ENCODE data around the gene ETS2. TPM values are rescaled to one million over a fixed set of nuclear protein-coding genes. Genes with fewer than 3 reads are reported as not detected.

The ETS2 gene
- total RNA-seq, 1 experiment from 2014 or later = 35.3 TPM

- no peak overlapping the region for H2BK5ac ChIP-seq (ENCODE audit: insufficient read length, low read length)
- Mint-ChIP-seq H3K4me3 (no peak overlapping the region), H3K27ac (no peak overlapping the region), H3K27me3 (ENCODE audit: low read depth) (peaks cover 3% of the 10 kb centered on the region), H3K9me3 (0 out of 5 replicates have a peak, but pooled peaks cover 0 to 2% of the 10 kb centered on the region in 2 experiments), H3K36me3 (ENCODE audit: insufficient read depth in 1 of 3, low read depth in 3 of 3) (peaks cover 0 to 4% (median 0%) of the 10 kb centered on the region in 3 experiments; a peak in 1 of 7 replicates), H3K4me1 (peaks cover 9 to 12% of the 10 kb centered on the region in 2 experiments)
- no peaks in the 10 kb centered on the region for H3K27me3 ChIP-seq (ENCODE audit: insufficient read depth, low read length)
- no peak overlapping the region for H2BK12ac ChIP-seq (ENCODE audit: insufficient read length, low read depth, low read length)
- no peak overlapping the region for H4K8ac ChIP-seq (replicated peaks; ENCODE audit: insufficient read length, low read depth, low read length)
- H4K20me1 ChIP-seq (ENCODE audit: control insufficient read depth, insufficient read depth, insufficient read length) = no peaks in the 10 kb centered on the region
- no peak overlapping the region for H4K5ac ChIP-seq (ENCODE audit: insufficient read length, low read depth, low read length)
- H3K4me1 ChIP-seq (ENCODE audit: insufficient read depth, low read length) = no peaks in the 10 kb centered on the region
- no peak for DNase-seq
- no peaks in the 10 kb centered on the region for H3K23me2 ChIP-seq (ENCODE audit: insufficient read length, low read depth, low read length, poor library complexity, severe bottlenecking)
- WGBS (ENCODE audit: extremely low coverage, insufficient read length, low lambda C conversion rate) = no CpG with 5 or more reads among the region's 7 CpGs
- no peak overlapping the region for H4K91ac ChIP-seq (ENCODE audit: insufficient read length, low read depth, low read length)
- H2BK20ac ChIP-seq (ENCODE audit: low read depth, low read length, poor library complexity, severe bottlenecking) = no peak overlapping the region
- H3K23ac ChIP-seq (ENCODE audit: insufficient read length, low read depth, low read length) = no peak overlapping the region
- H3T11ph ChIP-seq (ENCODE audit: low read length) = no peak overlapping the region
- no peak overlapping the region for H3K18ac ChIP-seq (ENCODE audit: insufficient read length, low read depth, low read length)
- H2BK15ac ChIP-seq (ENCODE audit: low read depth, low read length) = no peak overlapping the region
- H3K56ac ChIP-seq (ENCODE audit: insufficient read length, low read depth, low read length) = no peak overlapping the region
- no peaks in the 10 kb centered on the region for H3K9me3 ChIP-seq (ENCODE audit: control insufficient read depth, low read depth, low read length)
- H2BK120ac ChIP-seq (ENCODE audit: low read depth, low read length, poor library complexity, severe bottlenecking) = no peak overlapping the region
- TF ChIP-seq CTCF (conservative IDR thresholded peaks at IDR 0.05) = no peak
- no peak overlapping the region for H2AK5ac ChIP-seq (ENCODE audit: insufficient read length, low read length)
- no peak overlapping the region for H3K14ac ChIP-seq (ENCODE audit: insufficient read depth, low read length)
- no peak overlapping the region for H2AFZ ChIP-seq (ENCODE audit: low read length)
- H3K79me2 ChIP-seq (ENCODE audit: insufficient read depth, low read length) = no peaks in the 10 kb centered on the region
- no peaks in the 10 kb centered on the region for H3K79me1 ChIP-seq (ENCODE audit: insufficient read depth, low read depth, low read length, poor library complexity, severe bottlenecking)
- no peak overlapping the region for H3K9ac ChIP-seq (ENCODE audit: extremely low read depth, insufficient read length, low read length)
- H3K27ac ChIP-seq (ENCODE audit: insufficient read length, low read depth, low read length) = no peak overlapping the region
- H3K4me2 ChIP-seq (ENCODE audit: insufficient read depth, insufficient read length, low read length) = no peak overlapping the region
- no peak overlapping the region for H3K4ac ChIP-seq (ENCODE audit: low read depth, low read length)
Measured at GRCh38 chr21:38848187-38848609, 42.5 kb downstream of the ETS2 start.

All from H9 (cell line).